GM12878 (cell line): ENCODE results near the gene TMEM238L. TPM values are rescaled to one million over a fixed set of nuclear protein-coding genes. Genes with fewer than 3 reads are reported as not detected.

Experiments
- ATAC-seq: fragments of 200-7000 bp; cut with Tn5 transposase; 3 replicates; pipeline ENCODE4 v1.9.1; 2020; ENCODE audit warnings: mild to moderate bottlenecking, moderate library complexity
- BruUV-seq: library from RNA; stranded (reverse); fragments of 400-500 nt; replicated peaks from 2 replicates; lab custom pipeline; 2021; lab: Mats Ljungman, UMichigan
- CTCF ChIA-PET: fragments of 300-600 bp; sonication (Branson Sonifier 250); formaldehyde crosslinking; extraction: SDS; loops from one replicate; lab custom pipeline; 2021; ENCODE audit warnings: inconsistent platforms; lab: Yijun Ruan, JAX
- POLR2A ChIA-PET: fragments of 350-600 bp; formaldehyde crosslinking; extraction: SDS; loops from one replicate; lab custom pipeline; 2021; ENCODE audit warnings: inconsistent platforms; lab: Charles Lee
- RAD21 ChIA-PET: fragments of 300-600 bp; sonication (Branson Sonifier 250); formaldehyde crosslinking; loops from one replicate; lab custom pipeline; 2023; ENCODE audit warnings: antibody characterized with exemption; ENCODE audit not compliant: unreplicated experiment; lab: Charles Lee
- SMC1A ChIA-PET: fragments of 300-600 bp; sonication (Branson Sonifier 250); formaldehyde crosslinking; loops from one replicate; lab custom pipeline; 2023; ENCODE audit not compliant: unreplicated experiment, uncharacterized antibody; lab: Charles Lee
- DNase-seq: peaks from one replicate; pipeline ENCODE4 v3.0.0-alpha.2; 2011; ENCODE audit warnings: low read depth, low spot score
- FAIRE-seq: peaks from 3 replicates; lab custom pipeline; 2011; peaks lifted over from hg19 to GRCh38; lab: Jason Lieb, UNC
- H2AFZ ChIP-seq: 2 replicates; pipeline ENCODE4 v1.6.0; 2011; ENCODE audit warnings: low read depth, low read length, control low read depth; ENCODE audit not compliant: control insufficient read depth
- H3K27ac ChIP-seq: 2 replicates; pipeline ENCODE4 v1.5.1; 2011; ENCODE audit warnings: control low read depth; ENCODE audit not compliant: control insufficient read depth, insufficient read depth
- H3K27me3 ChIP-seq, 2 experiments: replicated peaks in 1 of 2; 2 replicates each; pipeline versions ENCODE4 v1.6.0 to v1.6.1; 2011; ENCODE audit warnings: low read length in 1 of 2; ENCODE audit not compliant: control insufficient read depth in 2 of 2, insufficient read depth in 2 of 2
- H3K36me3 ChIP-seq, 2 experiments: 2 replicates each; pipeline ENCODE4 v1.5.1; 2011; ENCODE audit warnings: low read length in 1 of 2; ENCODE audit not compliant: control insufficient read depth in 2 of 2, insufficient read depth in 2 of 2
- H3K4me1 ChIP-seq: 2 replicates; pipeline ENCODE4 v1.6.1; 2011; ENCODE audit warnings: mild to moderate bottlenecking, low read length, moderate library complexity, mixed read lengths; ENCODE audit not compliant: control insufficient read depth, insufficient read depth
- H3K4me2 ChIP-seq: 2 replicates; pipeline ENCODE4 v1.6.0; 2011; ENCODE audit warnings: control low read depth; ENCODE audit not compliant: control insufficient read depth, insufficient read depth
- H3K4me3 ChIP-seq: fragments of 200-600 bp; sonication (generic); 2 replicates; pipeline ENCODE4 v1.5.1; 2016
- H3K79me2 ChIP-seq: 2 replicates; pipeline ENCODE4 v1.6.0; 2011; ENCODE audit warnings: low read length; ENCODE audit not compliant: control insufficient read depth, insufficient read depth
- H3K9ac ChIP-seq: 2 replicates; pipeline ENCODE4 v1.8.0; 2011; ENCODE audit warnings: low read length, control low read depth, mixed read lengths; ENCODE audit not compliant: control insufficient read depth, insufficient read depth
- H3K9me3 ChIP-seq: replicated peaks from 3 replicates; pipeline ENCODE4 v1.5.1; 2011; ENCODE audit warnings: mild to moderate bottlenecking, low read length; ENCODE audit not compliant: control insufficient read depth, insufficient read depth
- H4K20me1 ChIP-seq: 2 replicates; pipeline ENCODE4 v1.6.0; 2011; ENCODE audit not compliant: control insufficient read depth, insufficient read depth
- ASH2L ChIP-seq: fragments of 300-600, 200-600 bp; sonication (generic); IDR thresholded peaks from 2 replicates; pipeline ENCODE4 v1.6.1; 2017; ENCODE audit warnings: low read depth, mild to moderate bottlenecking, borderline replicate concordance
- CBX5 ChIP-seq: sonication (generic); IDR thresholded peaks from 2 replicates; pipeline ENCODE4 v1.6.1; 2016; ENCODE audit warnings: low read depth, moderate library complexity, mild to moderate bottlenecking, inconsistent platforms
- IKZF2 ChIP-seq, 2 experiments: fragments of 450-650 bp; IDR thresholded peaks; 2 replicates each; pipeline ENCODE4 v1.6.1; 2017; ENCODE audit warnings: mild to moderate bottlenecking in 2 of 2, moderate library complexity in 2 of 2
- LARP7 ChIP-seq: fragments of 450-650 bp; IDR thresholded peaks from 2 replicates; pipeline ENCODE4 v1.6.1; 2017; ENCODE audit warnings: mild to moderate bottlenecking
- PKNOX1 ChIP-seq: fragments of 450-650 bp; IDR thresholded peaks from 2 replicates; pipeline ENCODE4 v1.6.1; 2016; ENCODE audit warnings: mild to moderate bottlenecking
- RUNX3 ChIP-seq: IDR thresholded peaks from 2 replicates; pipeline ENCODE4 v1.6.1; 2012; ENCODE audit warnings: low read length, inconsistent platforms
- SMAD5 ChIP-seq: IDR thresholded peaks from 2 replicates; pipeline ENCODE4 v1.6.1; 2016; ENCODE audit warnings: antibody characterized with exemption, low read depth
- SP1 ChIP-seq: IDR thresholded peaks from one replicate; pipeline ENCODE4 v1.6.1; 2011; ENCODE audit warnings: low read depth, low read length
- SUPT20H ChIP-seq: IDR thresholded peaks from 2 replicates; pipeline ENCODE4 v1.6.1; 2011; ENCODE audit warnings: low read depth, mild to moderate bottlenecking, low read length, moderate library complexity, borderline replicate concordance; ENCODE audit not compliant: control insufficient read depth
- YBX1 ChIP-seq: fragments of 450-650 bp; IDR thresholded peaks from 2 replicates; pipeline ENCODE4 v1.6.1; 2016; ENCODE audit warnings: antibody characterized with exemption
- ZNF384 ChIP-seq: IDR thresholded peaks from 2 replicates; pipeline ENCODE4 v1.6.1; 2012; ENCODE audit warnings: low read depth, mild to moderate bottlenecking, low read length, improper control_type of control experiment, borderline replicate concordance
- ZNF622 ChIP-seq: fragments of 450-650 bp; IDR thresholded peaks from 2 replicates; pipeline ENCODE4 v1.6.1; 2017; ENCODE audit warnings: mild to moderate bottlenecking, inconsistent platforms
- WGBS: methylation state at CpG from one replicate; pipeline ENCODE4 v1.1.6; 2016; ENCODE audit warnings: low lambda C conversion rate; ENCODE audit not compliant: insufficient replicate concordance, insufficient coverage; ENCODE audit errors: missing lambda C conversion rate; 5-methylcytosine and 5-hydroxymethylcytosine counted together
- in situ Hi-C: fragments of 300-500 bp; cut with MboI; formaldehyde crosslinking; loops from 9 replicates; pipeline ENCODE4 v1.14.3; 2018; ENCODE audit warnings: mixed read lengths
- intact Hi-C: fragments of 100-400 bp; cut with micrococcal nuclease; formaldehyde crosslinking; loops from one replicate; pipeline ENCODE4 v1.14.2; 2022; ENCODE audit not compliant: unreplicated experiment
- polyA plus RNA-seq, 11 experiments: library from polyadenylated mRNA; depleted of rRNA in 4 of 11; unstranded in 6 of 11; stranded (reverse) in 5 of 11; fragments of >200 nt; fragmentation: Nextera tagmentation in 4 of 11; fragmentation: Illumina TruSeq in 1 of 11; extraction: Ambion mirVana in 4 of 11; extraction: Trizol in 1 of 11; gene quantifications; 1 replicate in 1 of 11; 2 replicates in 10 of 11; pipeline versions ENCODE4 v1.2.1 to v1.2.3, GENCODE V29; 2011 to 2016; ENCODE audit warnings: inconsistent platforms in 2 of 11, missing spikeins in 2 of 11, low read depth in 1 of 11
- total RNA-seq, 4 experiments: library from RNA; depleted of rRNA in 3 of 4; stranded (reverse); fragments of >200 nt in 3 of 4; fragmentation: Illumina TruSeq in 1 of 4; extraction: Trizol in 1 of 4; gene quantifications; 2 replicates each; pipeline versions ENCODE4 v1.2.1 to v1.2.3, GENCODE V29; 2013 to 2021

Gene TMEM238L
- total and polyA plus RNA-seq, 10 of the 15 experiments (the other 5 are each of a cell fraction or from before 2014, with no cell fraction given) = not detected

- no peak for TF ChIP-seq SUPT20H
- no peak for TF ChIP-seq ASH2L
- no peak for TF ChIP-seq RUNX3
Observed at GRCh38 chr17:10787306-10788045, 16.4 kb downstream of the TMEM238L start (continued).

GRCh38 chr17:10785295-10785694, 18.6 kb downstream of the TMEM238L start:
- Histone ChIP-seq H3K4me1 (no peaks in the 10 kb centered on the region), H3K27me3 (no peaks in the 10 kb centered on the region), H3K9ac (no peak overlapping the region), H3K4me2 (no peak overlapping the region), H4K20me1 (no peaks in the 10 kb centered on the region), H2AFZ (no peak overlapping the region), H3K27ac (no peak overlapping the region), H3K9me3 (no peaks in the 10 kb centered on the region), H3K36me3 (no peaks in the 10 kb centered on the region), H3K4me3 (no peak overlapping the region), H3K79me2 (no peaks in the 10 kb centered on the region)
- TF ChIP-seq LARP7 (no peak), IKZF2 (IDR thresholded peaks at IDR 0.05) (no peak), ZNF384 (no peak), SMAD5 (no peak), SP1 (no peak), ZNF622 (no peak), PKNOX1 (no peak), YBX1 (no peak), SUPT20H (no peak), CBX5 (no peak)
- DNase-seq = no peak
- ChIA-PET CTCF (no interaction called here), SMC1A (no interaction called here), POLR2A (no interaction called here), RAD21 (no interaction called here)
- no peak for FAIRE-seq
- no TSS peak for BruUV-seq
- intact Hi-C loops = no loop called here
- in situ Hi-C loops = no loop called here
- WGBS = 17% methylated on average over 2 of the region's 2 CpGs
- no peak for ATAC-seq
